Amniotic epithelial cell (primary cell): ENCODE results near the gene CLIP3.
A peak's percentile ranks its signal among the peaks of the same experiment; 100 is the strongest.
"Not testable (repeated sequence)": the region's sequence is repeated elsewhere in the genome, so short reads cannot be mapped to it uniquely, and the experiment has no call there.

ENCODE experiments used
- DNase-seq: peaks from one replicate; pipeline ENCODE4 v3.0.0-alpha.2; 2010; ENCODE audit warnings: low read depth

CLIP3 gene

GRCh38 chr19:35980997-35981396, 51.7 kb downstream of the CLIP3 start:
- not testable (repeated sequence) for DNase-seq

GRCh38 chr19:35978832-35979365, 53.8 kb downstream of the CLIP3 start:
- DNase-seq, result no peak

GRCh38 chr19:35978271-35978670, 54.4 kb downstream of the CLIP3 start:
- DNase-seq, result no peak

GRCh38 chr19:35977446-35978222, 55.0 kb downstream of the CLIP3 start:
- DNase-seq, result no peak

GRCh38 chr19:35975608-35976214, 57.0 kb downstream of the CLIP3 start:
- DNase-seq, result peak; percentile 31

GRCh38 chr19:35973487-35973886, 59.2 kb downstream of the CLIP3 start:
- no peak for DNase-seq

GRCh38 chr19:35966771-35967170, 65.9 kb downstream of the CLIP3 start:
- no peak for DNase-seq
